Stromal cell of bone marrow (primary cell): ENCODE results near the gene FBRS.
"Not testable (repeated sequence)": the region's sequence is repeated elsewhere in the genome, so short reads cannot be mapped to it uniquely, and the experiment has no call there.

Experiments
- DNase-seq: peaks from one replicate; pipeline ENCODE4 v3.0.0-alpha.2; 2012; ENCODE audit warnings: low read depth

The FBRS gene

DNA sequence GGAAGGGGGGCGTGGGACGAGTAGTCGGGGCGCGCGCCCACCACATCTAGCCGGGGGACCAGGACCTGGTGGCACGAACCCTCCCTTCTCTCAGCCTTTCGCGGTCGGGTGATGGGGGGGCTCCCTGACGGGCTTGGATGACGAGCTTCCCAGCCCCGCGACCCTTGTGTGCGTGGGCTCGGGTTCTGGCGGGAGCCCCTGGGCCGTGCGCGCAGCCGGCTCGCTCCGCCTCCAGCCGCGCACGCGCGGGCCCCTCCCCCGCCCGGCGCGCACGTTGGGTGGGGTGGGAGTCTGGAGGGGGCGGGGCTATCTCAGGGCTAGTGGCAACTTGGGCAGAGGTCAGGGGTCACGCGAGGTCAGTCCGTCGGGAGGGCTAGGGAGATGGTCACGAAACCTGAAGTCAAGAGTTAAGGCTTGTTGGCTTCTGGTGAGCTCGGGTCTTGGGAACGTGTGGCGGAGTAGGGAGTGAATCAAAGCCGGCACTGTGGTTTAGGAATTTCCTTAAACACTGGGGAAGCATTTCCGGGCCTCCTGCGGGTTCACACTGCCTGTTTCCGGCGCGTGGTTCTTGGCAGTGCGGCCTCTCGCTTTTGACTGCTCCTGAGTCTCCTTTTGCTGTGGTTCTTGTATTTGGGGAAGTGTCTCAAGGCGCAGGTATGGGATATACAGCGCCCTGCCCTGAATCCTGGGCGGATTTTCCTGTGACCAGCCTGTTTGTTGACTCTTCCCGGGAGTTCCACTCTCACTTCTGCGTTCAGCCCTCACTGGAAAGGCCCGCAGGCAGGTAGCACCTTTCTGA is 40.8 kb downstream of the FBRS start, which contains the start of gene SRCAP:
Gene SRCAP, plus strand, starts transcription at position 356 of the 799 bp plus-strand sequence. CDS start 1,654 bp downstream, outside the sequence.
- DNase-seq: peak; percentile 44

DNA sequence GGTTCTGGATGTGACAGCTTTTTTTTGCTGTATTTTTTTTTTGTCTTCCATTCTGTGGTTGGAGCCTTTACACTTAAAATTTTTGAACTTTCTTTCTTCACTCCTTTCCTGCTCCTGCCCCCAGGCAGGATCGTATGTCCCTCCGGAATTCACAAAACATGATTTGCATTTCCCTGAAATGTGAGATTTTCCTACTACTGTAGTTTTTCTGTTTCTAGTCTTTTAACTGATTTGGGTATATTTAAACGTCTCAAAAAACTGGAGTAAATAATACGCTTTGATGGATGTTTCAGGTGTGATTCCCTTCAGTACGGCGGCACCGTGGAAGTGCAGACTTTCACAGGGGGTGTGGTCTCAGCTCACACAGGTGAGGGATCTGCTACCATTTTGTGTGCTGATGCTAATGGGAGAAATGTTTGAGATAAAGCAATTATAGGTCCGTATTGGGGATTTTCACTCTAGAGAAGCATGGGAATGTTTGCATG is 41.4 kb downstream of the FBRS start:
- DNase-seq: no peak

DNA sequence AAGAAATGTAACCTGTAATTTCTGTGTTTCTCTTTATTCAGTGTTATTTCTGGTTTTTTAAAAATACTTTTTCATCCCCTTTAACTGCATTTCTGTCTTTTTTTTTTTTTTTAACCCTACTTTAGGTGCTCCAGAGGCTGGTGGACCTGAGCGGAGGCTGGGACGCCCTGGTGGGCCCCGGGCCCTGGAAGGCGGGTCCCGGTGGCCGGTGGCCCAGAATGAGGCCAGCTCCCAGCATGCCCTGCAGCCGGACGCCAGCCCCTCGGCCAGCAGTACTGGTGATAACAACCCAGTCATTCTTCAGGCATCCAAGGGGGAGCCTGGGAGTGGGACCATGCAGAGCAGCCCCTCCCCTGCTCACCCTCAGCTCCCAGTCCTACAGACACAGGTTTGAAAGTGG is 42.3 kb downstream of the FBRS start:
- no peak for DNase-seq

DNA sequence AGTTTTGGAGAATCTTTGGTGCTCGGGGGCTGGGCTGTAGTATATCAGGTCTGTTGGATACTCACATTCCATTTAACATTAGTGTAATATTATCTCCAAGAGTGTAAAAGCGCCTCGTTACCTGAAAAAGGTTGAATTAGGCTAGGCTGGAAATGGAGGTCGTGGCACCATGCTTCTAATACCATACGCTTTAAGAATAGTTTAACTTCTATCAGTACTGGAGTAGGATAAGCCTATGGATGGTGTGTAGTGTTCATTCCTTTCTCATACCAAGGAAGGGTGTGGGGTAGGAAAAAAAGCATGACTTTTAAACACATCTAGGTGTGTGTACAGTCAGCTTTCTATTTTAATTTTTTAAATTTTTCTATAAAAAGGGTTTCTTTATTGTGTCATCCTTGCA is 42.7 kb downstream of the FBRS start:
- DNase-seq: no peak

DNA sequence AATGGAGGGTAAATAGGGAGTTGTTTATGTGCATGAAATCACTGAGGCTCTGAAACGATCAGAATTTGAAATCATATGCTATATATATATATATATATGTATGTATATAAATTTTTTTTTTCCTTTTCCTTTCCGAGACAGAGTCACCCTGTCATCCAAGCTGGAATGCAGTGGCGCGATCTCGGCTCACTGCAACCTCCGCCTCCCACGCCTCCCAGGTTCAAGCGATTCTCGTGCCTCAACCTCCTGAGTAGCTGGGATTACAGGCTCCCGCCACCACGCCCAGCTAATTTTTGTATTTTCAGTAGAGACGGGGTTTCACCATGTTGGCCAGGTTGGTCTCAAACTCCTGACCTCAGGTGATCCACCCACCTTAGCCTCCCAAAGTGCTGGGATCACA is 44.8 kb downstream of the FBRS start:
- DNase-seq: not testable (repeated sequence)

DNA sequence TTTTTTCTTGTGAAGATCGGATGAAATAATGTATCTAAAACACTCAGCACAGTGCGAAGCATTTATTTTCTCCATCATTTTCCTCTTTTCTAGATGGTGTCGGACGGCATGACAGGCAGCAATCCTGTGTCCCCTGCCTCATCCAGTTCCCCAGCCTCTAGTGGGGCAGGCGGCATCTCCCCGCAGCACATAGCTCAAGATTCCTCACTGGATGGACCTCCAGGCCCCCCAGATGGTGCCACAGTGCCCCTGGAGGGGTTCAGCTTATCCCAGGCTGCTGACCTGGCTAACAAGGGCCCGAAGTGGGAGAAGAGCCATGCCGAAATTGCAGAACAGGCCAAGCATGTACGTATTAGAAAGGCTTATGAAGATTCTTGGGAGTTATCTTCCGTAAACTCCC is 45.7 kb downstream of the FBRS start:
- no peak for DNase-seq

DNA sequence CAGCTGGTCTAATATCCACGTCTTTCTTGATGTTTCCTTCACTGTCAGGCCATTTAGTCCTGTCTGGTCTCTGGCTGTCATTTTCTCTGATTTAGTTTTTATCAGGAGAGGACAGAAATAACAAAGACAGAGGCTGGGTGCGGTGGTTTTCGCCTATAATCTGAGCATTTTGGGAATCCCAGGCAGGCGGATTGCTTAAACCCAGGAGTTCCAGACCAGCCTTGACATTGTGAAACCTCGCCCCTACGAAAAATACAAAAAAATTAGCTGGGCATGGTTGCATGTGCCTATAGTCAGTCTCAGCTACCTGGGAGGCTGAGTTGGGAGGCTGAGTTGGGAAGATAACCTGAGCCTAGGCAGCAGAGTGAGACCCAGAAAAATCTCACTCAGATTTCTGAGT is 47.8 kb downstream of the FBRS start:
- DNase-seq: no peak

DNA sequence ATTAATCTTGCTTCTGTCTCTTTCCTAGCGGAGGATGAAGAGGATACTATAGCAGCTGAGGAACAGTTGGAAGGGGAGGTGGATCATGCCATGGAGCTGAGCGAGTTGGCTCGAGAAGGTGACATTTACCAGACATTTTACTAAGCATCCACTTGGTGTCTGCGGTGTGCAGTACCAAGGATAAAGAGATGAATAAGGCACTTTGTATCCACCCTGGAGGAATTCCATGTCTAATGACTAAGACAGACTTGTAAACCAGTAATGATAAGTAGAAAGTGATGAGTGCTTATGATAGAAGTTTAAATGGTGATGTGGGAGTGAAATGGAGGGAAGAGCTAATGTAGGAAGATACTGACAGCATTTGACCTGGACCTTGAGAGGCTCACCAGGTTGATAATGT is 52.7 kb downstream of the FBRS start:
- no peak for DNase-seq

DNA sequence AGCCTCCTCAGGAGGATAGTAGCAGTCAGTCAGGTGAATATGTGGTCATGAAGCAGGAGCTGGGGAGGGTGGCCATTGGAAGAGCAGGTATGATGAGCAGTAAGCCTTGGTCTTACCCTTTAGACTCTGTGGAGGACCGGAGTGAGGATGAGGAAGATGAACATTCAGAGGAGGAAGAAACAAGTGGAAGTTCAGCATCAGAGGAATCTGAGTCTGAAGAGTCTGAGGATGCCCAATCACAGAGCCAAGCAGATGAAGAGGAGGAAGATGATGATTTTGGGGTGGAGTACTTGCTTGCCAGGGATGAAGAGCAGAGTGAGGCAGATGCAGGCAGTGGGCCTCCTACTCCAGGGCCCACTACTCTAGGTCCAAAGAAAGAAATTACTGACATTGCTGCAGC is 53.5 kb downstream of the FBRS start:
- DNase-seq: no peak

DNA sequence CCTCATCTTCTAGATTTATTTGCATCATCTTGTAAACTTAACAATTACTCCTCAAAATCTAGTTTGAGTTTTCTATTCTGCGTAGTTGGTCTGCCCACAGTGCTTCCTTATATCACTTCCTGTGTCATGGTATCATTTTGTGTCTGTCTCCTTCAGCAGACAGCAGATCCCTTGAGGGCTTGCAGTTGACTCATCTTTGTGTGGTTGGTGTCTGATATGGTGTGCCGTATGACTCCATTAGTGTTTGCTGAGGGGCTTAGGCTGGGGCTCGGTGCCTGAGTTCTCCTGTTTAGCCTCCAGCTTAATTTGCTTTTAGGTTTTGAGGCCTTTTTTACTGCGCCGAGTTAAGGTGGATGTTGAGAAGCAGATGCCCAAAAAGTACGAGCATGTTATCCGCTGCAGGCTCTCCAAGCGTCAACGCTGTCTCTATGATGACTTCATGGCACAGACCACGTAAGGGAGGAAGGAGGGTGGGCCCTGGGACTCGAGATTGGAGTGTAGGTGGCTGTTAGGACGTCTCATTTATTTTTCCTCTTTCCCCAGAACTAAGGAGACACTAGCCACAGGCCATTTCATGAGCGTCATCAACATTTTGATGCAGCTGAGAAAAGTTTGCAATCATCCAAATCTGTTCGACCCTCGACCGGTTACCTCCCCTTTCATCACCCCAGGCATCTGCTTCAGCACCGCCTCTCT is 57.7 kb downstream of the FBRS start:
- DNase-seq: no peak

DNA sequence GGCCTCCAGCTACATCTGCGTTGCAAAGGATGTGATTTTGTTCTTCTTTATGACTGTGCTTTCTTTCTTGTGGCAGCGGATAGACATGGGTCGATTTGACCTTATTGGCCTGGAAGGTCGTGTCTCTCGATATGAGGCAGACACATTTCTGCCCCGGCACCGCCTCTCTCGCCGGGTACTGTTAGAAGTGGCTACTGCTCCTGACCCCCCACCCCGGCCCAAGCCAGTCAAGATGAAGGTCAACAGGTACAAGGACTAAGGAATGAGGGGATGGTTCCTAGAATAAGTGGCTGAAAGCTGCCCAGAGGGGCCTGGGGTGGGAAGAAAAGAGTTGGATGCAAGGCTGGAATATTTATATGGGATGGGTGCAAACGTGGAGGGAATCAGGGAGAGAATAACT is 61.9 kb downstream of the FBRS start:
- DNase-seq: no peak
